K562 (cell line): ENCODE results near the gene EFNA5. TPM values are rescaled to one million over a fixed set of nuclear protein-coding genes. Genes with fewer than 3 reads are reported as not detected.

ENCODE experiments used
- ATAC-seq: fragments of 200-7000 bp; cut with Tn5 transposase; 3 replicates; pipeline ENCODE4 v1.9.1; 2020; ENCODE audit warnings: moderate library complexity
- BruUV-seq: library from RNA; stranded (reverse); fragments of 400-500 nt; replicated peaks from 2 replicates; lab custom pipeline; 2021; lab: Mats Ljungman, UMichigan
- CTCF ChIA-PET: fragments of 300-600 bp; formaldehyde crosslinking; extraction: SDS; loops from one replicate; lab custom pipeline; 2021; ENCODE audit warnings: low intra/inter-chr PET ratio; lab: Yijun Ruan, JAX
- POLR2A ChIA-PET: fragments of 300-600, 350-650 bp; sonication (Branson Sonifier 250); formaldehyde crosslinking; extraction: SDS; loops from one replicate; lab custom pipeline; 2021; ENCODE audit warnings: antibody characterized with exemption, inconsistent platforms; lab: Yijun Ruan, JAX
- DNase-seq, 4 experiments: peaks; one replicate each; pipeline versions ENCODE4 v3.0.0 to v3.0.0-alpha.2; 2011 to 2018; ENCODE audit warnings: low spot score in 3 of 4, mixed read lengths in 3 of 4; ENCODE audit errors: extremely low read depth in 1 of 4
- FAIRE-seq: peaks from 2 replicates; lab custom pipeline; 2011; peaks lifted over from hg19 to GRCh38; lab: Jason Lieb, UNC
- H2AFZ ChIP-seq: 2 replicates; pipeline ENCODE4 v1.6.0; 2011; ENCODE audit warnings: low read depth, low read length, control low read depth, inconsistent platforms
- H3K27ac ChIP-seq: fragments of 200-600 bp; 3 replicates; pipeline ENCODE4 v1.8.0; 2011; ENCODE audit warnings: low read depth, mild to moderate bottlenecking, control low read depth, inconsistent platforms, low read length, moderate library complexity, mixed read lengths; ENCODE audit errors: extremely low read depth
- H3K27me3 ChIP-seq, 2 experiments: fragments of 300-600 bp in 1 of 2; 2 replicates in 1 of 2; 3 replicates in 1 of 2; pipeline versions ENCODE4 v1.6.0 to v1.8.0; 2011; ENCODE audit warnings: inconsistent platforms in 2 of 2, low read length in 2 of 2, mild to moderate bottlenecking in 1 of 2, mixed read lengths in 1 of 2, moderate library complexity in 1 of 2; ENCODE audit not compliant: control insufficient read depth in 2 of 2, insufficient read depth in 2 of 2
- H3K36me3 ChIP-seq: fragments of 300-600 bp; 3 replicates; pipeline ENCODE4 v1.8.0; 2011; ENCODE audit warnings: mild to moderate bottlenecking, low read length, inconsistent platforms; ENCODE audit not compliant: control insufficient read depth, insufficient read depth
- H3K4me1 ChIP-seq, 2 experiments: fragments of 200-600 bp in 1 of 2; replicated peaks in 1 of 2; 2 replicates in 1 of 2; 3 replicates in 1 of 2; pipeline versions ENCODE4 v1.5.1 to v1.8.0; 2011; ENCODE audit warnings: inconsistent platforms in 2 of 2, low read length in 2 of 2, mild to moderate bottlenecking in 1 of 2, mixed read lengths in 1 of 2, moderate library complexity in 1 of 2; ENCODE audit not compliant: control insufficient read depth in 2 of 2, insufficient read depth in 2 of 2
- H3K4me2 ChIP-seq: 2 replicates; pipeline ENCODE4 v1.6.1; 2011; ENCODE audit warnings: low read length, control low read depth, inconsistent platforms, mixed read lengths; ENCODE audit not compliant: insufficient read depth
- H3K4me3 ChIP-seq: fragments of 200-600 bp; sonication (generic), shearing (Covaris generic); 2 replicates; pipeline ENCODE4 v1.5.1; 2016; ENCODE audit warnings: control low read depth, inconsistent platforms
- H3K79me2 ChIP-seq: fragments of 200-600 bp; 3 replicates; pipeline ENCODE4 v1.8.0; 2011; ENCODE audit warnings: low read length, inconsistent platforms; ENCODE audit not compliant: control insufficient read depth, insufficient read depth
- H3K9ac ChIP-seq, 2 experiments: 2 replicates each; pipeline versions ENCODE4 v1.6.0 to v1.6.1; 2011; ENCODE audit warnings: low read depth in 2 of 2, low read length in 2 of 2, control low read depth in 1 of 2, inconsistent platforms in 1 of 2, mild to moderate bottlenecking in 1 of 2, mixed read lengths in 1 of 2; ENCODE audit not compliant: insufficient read depth in 1 of 2
- H3K9me1 ChIP-seq: one replicate; pipeline ENCODE4 v1.6.0; 2011; ENCODE audit warnings: inconsistent platforms, mild to moderate bottlenecking, low read length, moderate library complexity; ENCODE audit not compliant: control insufficient read depth, insufficient read depth
- H3K9me3 ChIP-seq: replicated peaks from 2 replicates; pipeline ENCODE4 v1.5.1; 2011; ENCODE audit warnings: low read depth, low read length, inconsistent platforms; ENCODE audit not compliant: control insufficient read depth, insufficient read depth
- H4K20me1 ChIP-seq: replicated peaks from 2 replicates; pipeline ENCODE4 v1.6.1; 2011; ENCODE audit warnings: low read length, inconsistent platforms, mixed read lengths; ENCODE audit not compliant: control insufficient read depth, insufficient read depth
- ARNT ChIP-seq, 2 experiments: fragments of 450-650 bp; IDR thresholded peaks; 2 replicates each; pipeline ENCODE4 v1.6.1; 2016; ENCODE audit warnings: mild to moderate bottlenecking in 1 of 2
- JUND ChIP-seq, 2 experiments: IDR thresholded peaks; 2 replicates in 1 of 2; 3 replicates in 1 of 2; pipeline ENCODE4 v1.6.1; 2011; ENCODE audit warnings: borderline replicate concordance in 2 of 2, low read depth in 2 of 2, low read length in 2 of 2, improper control_type of control experiment in 1 of 2, missing biosample characterization in 1 of 2, missing genetic modification characterization in 1 of 2, missing genetic modification reagents in 1 of 2
- SAFB ChIP-seq: fragments of 200-400 bp; formaldehyde crosslinking; IDR thresholded peaks from 2 replicates; pipeline ENCODE4 v1.6.1; 2017; ENCODE audit warnings: low read depth, low read length, borderline replicate concordance
- SMARCA5 ChIP-seq: fragments of 450-650 bp; IDR thresholded peaks from 2 replicates; pipeline ENCODE4 v1.6.1; 2016
- SNIP1 ChIP-seq: fragments of 450-650 bp; IDR thresholded peaks from 2 replicates; pipeline ENCODE4 v1.7.1; 2017; ENCODE audit warnings: low read depth, mild to moderate bottlenecking
- YY1 ChIP-seq, 3 experiments: IDR thresholded peaks; 2 replicates each; pipeline ENCODE4 v1.6.1; 2011; ENCODE audit warnings: low read length in 2 of 3, mild to moderate bottlenecking in 2 of 3, moderate library complexity in 2 of 3, borderline replicate concordance in 1 of 3, control low read depth in 1 of 3, low read depth in 1 of 3; ENCODE audit not compliant: insufficient read depth in 3 of 3, insufficient replicate concordance in 2 of 3, control insufficient read depth in 1 of 3, insufficient read length in 1 of 3; ENCODE audit errors: extremely low read depth in 1 of 3
- ZNF121 ChIP-seq: sonication (generic); formaldehyde crosslinking; conservative IDR thresholded peaks from 2 replicates; pipeline ENCODE4 v1.8.0; 2022; ENCODE audit warnings: missing genetic modification reagents
- ZNF274 ChIP-seq: IDR thresholded peaks from 2 replicates; pipeline ENCODE4 v1.6.1; 2011; ENCODE audit warnings: low read depth, mild to moderate bottlenecking, low read length, moderate library complexity, borderline replicate concordance
- WGBS: fragments of 100-300 bp; shearing (Covaris generic); methylation state at CpG from one replicate; pipeline ENCODE4 v1.1.6; 2016; ENCODE audit warnings: low coverage, mixed read lengths; ENCODE audit not compliant: insufficient coverage; ENCODE audit errors: missing lambda C conversion rate; 5-methylcytosine and 5-hydroxymethylcytosine counted together
- in situ Hi-C: fragments of 300-500 bp; cut with MboI; formaldehyde crosslinking; loops from 4 replicates; pipeline ENCODE4 v1.15.0; 2018; ENCODE audit warnings: inconsistent platforms, mixed read lengths
- intact Hi-C: fragments of 100-400 bp; cut with micrococcal nuclease; formaldehyde crosslinking; loops from 2 replicates; pipeline ENCODE4 v1.14.2; 2022
- polyA plus RNA-seq, 8 experiments: library from polyadenylated mRNA; depleted of rRNA in 4 of 8; stranded (reverse) in 5 of 8; unstranded in 3 of 8; fragments of >200 nt; fragmentation: Nextera tagmentation in 2 of 8; fragmentation: Illumina TruSeq in 1 of 8; extraction: Ambion mirVana in 2 of 8; extraction: Trizol in 1 of 8; gene quantifications; 2 replicates each; pipeline versions ENCODE4 v1.2.1 to v1.2.3, GENCODE V29; 2011 to 2014; ENCODE audit warnings: inconsistent platforms in 1 of 8, missing spikeins in 1 of 8
- total RNA-seq, 7 experiments: library from RNA; depleted of rRNA in 6 of 7; stranded (reverse); fragments of >200 nt in 6 of 7; fragmentation: Illumina TruSeq in 2 of 7; extraction: Trizol in 2 of 7; gene quantifications; 2 replicates each; pipeline versions ENCODE4 v1.2.1 to v1.2.3, GENCODE V29; 2011 to 2021; ENCODE audit warnings: low replicate concordance in 1 of 7

Gene EFNA5
- total and polyA plus RNA-seq, 9 of the 15 experiments (the other 6 are each of a cell fraction or from before 2014, with no cell fraction given): 0.20 TPM; not detected in 8

DNA sequence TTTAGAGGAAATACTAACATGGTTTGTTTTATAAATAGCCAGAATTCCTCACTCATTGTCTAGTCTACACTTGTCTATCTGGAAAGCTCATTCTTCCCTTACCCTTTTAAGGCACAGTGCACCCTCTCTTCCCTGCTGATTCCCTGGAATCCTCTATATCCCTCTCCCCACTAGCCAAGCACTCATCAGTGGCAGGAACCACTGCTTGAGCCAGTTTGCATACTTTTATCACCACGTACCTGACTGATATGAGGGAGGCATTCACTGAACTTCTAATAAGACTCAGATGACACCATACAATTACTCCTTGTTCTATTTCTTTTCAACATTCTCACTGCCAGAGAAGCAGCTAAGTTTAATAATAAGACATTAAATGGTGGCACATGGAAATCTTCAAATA lies 134.9 kb downstream of the EFNA5 start:
- no peak for TF ChIP-seq ZNF121 (CRISPR knock-in tag)
- no peak for TF ChIP-seq JUND (IDR thresholded peaks at IDR 0.05; ENCODE audit: borderline replicate concordance, low read depth, low read length)
- no peak for TF ChIP-seq JUND (tag; IDR thresholded peaks at IDR 0.05; ENCODE audit: borderline replicate concordance, low read depth, low read length)
- no peak for TF ChIP-seq SAFB
- TF ChIP-seq SMARCA5: no peak
- TF ChIP-seq YY1 (IDR thresholded peaks at IDR 0.05; ENCODE audit: borderline replicate concordance in 1 of 3, control insufficient read depth in 1 of 3, extremely low read depth in 1 of 3, insufficient read depth in 3 of 3, insufficient read length in 1 of 3, insufficient replicate concordance in 2 of 3, low read depth in 1 of 3, low read length in 2 of 3): no peak
- no peak for TF ChIP-seq ZNF274
- TF ChIP-seq SNIP1: no peak
- TF ChIP-seq ARNT (IDR thresholded peaks at IDR 0.05): no peak
- TF ChIP-seq, all 486 proteins: peak for 0
- Histone ChIP-seq H3K27me3 (no peaks in the 10 kb centered on the region), H3K9me1 (no peaks in the 10 kb centered on the region), H3K4me2 (no peak overlapping the region), H3K79me2 (no peaks in the 10 kb centered on the region), H3K4me3 (no peak overlapping the region), H3K9ac (no peak overlapping the region), H3K9me3 (no peaks in the 10 kb centered on the region), H4K20me1 (no peaks in the 10 kb centered on the region), H2AFZ (no peak overlapping the region), H3K36me3 (no peaks in the 10 kb centered on the region), H3K27ac (no peak overlapping the region), H3K4me1 (no peaks in the 10 kb centered on the region)
- ChIA-PET POLR2A (no interaction called here), CTCF (no interaction called here)
- WGBS: 0% methylated on average over 1 of the region's 1 CpG
- intact Hi-C loops (no loop called here), in situ Hi-C loops (no loop called here)
- BruUV-seq: no TSS peak
- ATAC-seq (no peak), DNase-seq (no peak), FAIRE-seq (no peak)
